CD4-positive, alpha-beta T cell (primary cell): ENCODE data around the gene PPAT. TPM values are rescaled to one million over a fixed set of nuclear protein-coding genes. Genes with fewer than 3 reads are reported as not detected.

Source experiments
- ATAC-seq: fragments of 200-7000 bp; cut with Tn5 transposase; one replicate; pipeline ENCODE4 v1.10.0; 2022; ENCODE audit warnings: mild to moderate bottlenecking; ENCODE audit not compliant: poor library complexity
- CTCF ChIA-PET: fragments of 350-600 bp; sonication (Branson Sonifier 250); formaldehyde crosslinking; loops from one replicate; lab custom pipeline; 2021; ENCODE audit warnings: antibody characterized with exemption, inconsistent platforms; lab: Charles Lee
- POLR2A ChIA-PET: fragments of 350-600 bp; sonication (Branson Sonifier 250); formaldehyde crosslinking; loops from one replicate; lab custom pipeline; 2021; ENCODE audit warnings: antibody characterized with exemption, inconsistent platforms; lab: Charles Lee
- DNase-seq, 14 experiments: peaks; one replicate each; pipeline ENCODE4 v3.0.0-alpha.2; 2013 to 2020; ENCODE audit warnings: mixed read lengths in 2 of 14
- H3K27ac ChIP-seq, 2 donors: one replicate each; pipeline versions ENCODE4 v1.5.1 to v1.7.0; 2013; ENCODE audit warnings: low read length in 2 of 2, low read depth in 1 of 2, mild to moderate bottlenecking in 1 of 2
- H3K27me3 ChIP-seq, 2 experiments: 1 replicate in 1 of 2; 2 replicates in 1 of 2; pipeline versions ENCODE4 v1.6.1 to v1.7.0; 2013; ENCODE audit warnings: low read length in 2 of 2, control low read depth in 1 of 2, mild to moderate bottlenecking in 1 of 2, moderate library complexity in 1 of 2; ENCODE audit not compliant: insufficient read depth in 2 of 2, control insufficient read depth in 1 of 2
- H3K36me3 ChIP-seq: one replicate; pipeline ENCODE4 v1.6.1; 2013; ENCODE audit warnings: low read length, control low read depth; ENCODE audit not compliant: insufficient read depth
- H3K4me1 ChIP-seq: one replicate; pipeline ENCODE4 v1.6.1; 2013; ENCODE audit warnings: low read length, control low read depth; ENCODE audit not compliant: insufficient read depth
- H3K4me3 ChIP-seq: one replicate; pipeline ENCODE4 v1.5.1; 2013; ENCODE audit warnings: mild to moderate bottlenecking, low read length, moderate library complexity
- H3K9me3 ChIP-seq, 2 experiments: 1 replicate in 1 of 2; 2 replicates in 1 of 2; pipeline versions ENCODE4 v1.6.1 to v1.7.0; 2013; ENCODE audit warnings: low read length in 2 of 2, mild to moderate bottlenecking in 2 of 2, control low read depth in 1 of 2, moderate library complexity in 1 of 2; ENCODE audit not compliant: control insufficient read depth in 1 of 2, insufficient read depth in 1 of 2
- H3K27ac Mint-ChIP-seq: one replicate; pipeline ENCODE4 v1.8.0; 2020; ENCODE audit warnings: mixed read lengths
- H3K27me3 Mint-ChIP-seq: one replicate; pipeline ENCODE4 v1.8.0; 2021; ENCODE audit warnings: mixed read lengths
- H3K36me3 Mint-ChIP-seq: one replicate; pipeline ENCODE4 v1.8.0; 2021; ENCODE audit warnings: low read depth, mixed read lengths
- H3K4me1 Mint-ChIP-seq: one replicate; pipeline ENCODE4 v1.8.0; 2021; ENCODE audit warnings: low read depth, mixed read lengths
- H3K4me3 Mint-ChIP-seq: one replicate; pipeline ENCODE4 v1.8.0; 2020; ENCODE audit warnings: mild to moderate bottlenecking, mixed read lengths
- H3K9me3 Mint-ChIP-seq: one replicate; pipeline ENCODE4 v1.8.0; 2020; ENCODE audit warnings: mixed read lengths
- intact Hi-C, 2 experiments: fragments of 100-400 bp; cut with DNase I in 1 of 2; cut with micrococcal nuclease in 1 of 2; formaldehyde crosslinking; loops; one replicate each; pipeline versions ENCODE4 v1.15.1 to v1.9.0; 2023 to 2025; cut with DNase I, micrococcal nuclease
- total RNA-seq, 174 experiments: library from RNA in 2 of 174; stranded (reverse) in 2 of 174; gene quantifications; one replicate each; pipeline ENCODE4 v1.2.3 and lab custom pipeline; 2021 to 2026
- TF ChIP-seq, protein P1 (sequence below): fragments of 200-600 bp; IDR thresholded peaks from one replicate; pipeline ENCODE4 v1.8.0; 2022; ENCODE audit warnings: antibody characterized with exemption, mild to moderate bottlenecking

Gene PPAT
- total RNA-seq, 2 experiments from 2014 or later, result 4.7 to 6.3 TPM

DNA sequence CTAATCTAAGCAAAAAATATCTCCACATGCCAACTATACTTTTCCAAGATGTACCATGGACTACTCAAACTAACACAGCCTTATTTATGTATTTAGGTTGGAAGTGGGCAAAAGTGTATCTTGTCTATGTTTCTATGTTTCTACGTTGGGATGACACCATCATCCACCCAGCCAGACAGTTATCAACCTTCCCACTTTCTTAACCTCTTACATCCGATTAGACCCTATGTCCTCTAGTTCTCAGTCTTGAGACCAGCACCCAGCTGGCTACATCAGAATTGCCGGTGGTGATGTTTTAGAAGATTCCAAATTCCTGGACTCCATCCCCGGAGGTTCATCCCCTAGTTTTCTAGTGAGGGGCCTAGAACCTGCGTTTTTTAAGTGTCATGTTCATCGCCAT lies 47.1 kb downstream of the PPAT start:
- intact Hi-C loops, result loop anchor here (5.0 to 10.0 kb wide), 4 partner anchors 79 to 589 kb away; partner anchors contain the start of genes REST (in 2 of the 2), NOA1 (in 1 of the 2), POLR2B (in 1 of the 2) and SRP72 (in 1 of the 2)
- H3K9me3 ChIP-seq, result no peaks in the 10 kb centered on the region
- CTCF ChIA-PET, result interaction anchor here (2.9 kb wide), 1 partner anchor 48 kb away, joined by 12 read pairs; the partner anchor contains the start of genes PAICS and PPAT
- H3K27ac Mint-ChIP-seq, result peak overlapping the region; percentile 99
- H3K4me3 ChIP-seq, result peak overlapping the region; percentile 97
- peak overlapping the region; percentile 93 for H3K4me3 Mint-ChIP-seq
- POLR2A ChIA-PET, result interaction anchor here (1.0 to 3.4 kb wide), 8 partner anchors 8 to 589 kb away, joined by 3 to 146 read pairs (median 20); partner anchors contain the start of genes NOA1, PAICS, POLR2B and PPAT
- peaks cover 17% of the 10 kb centered on the region for H3K4me1 ChIP-seq
- H3K4me1 Mint-ChIP-seq, result peaks cover 46% of the 10 kb centered on the region
- DNase-seq (peak in 1 of 14 experiments; percentile 15), ATAC-seq (no peak)
- H3K27me3 ChIP-seq, result no peaks in the 10 kb centered on the region
- TF ChIP-seq, protein P1, sequence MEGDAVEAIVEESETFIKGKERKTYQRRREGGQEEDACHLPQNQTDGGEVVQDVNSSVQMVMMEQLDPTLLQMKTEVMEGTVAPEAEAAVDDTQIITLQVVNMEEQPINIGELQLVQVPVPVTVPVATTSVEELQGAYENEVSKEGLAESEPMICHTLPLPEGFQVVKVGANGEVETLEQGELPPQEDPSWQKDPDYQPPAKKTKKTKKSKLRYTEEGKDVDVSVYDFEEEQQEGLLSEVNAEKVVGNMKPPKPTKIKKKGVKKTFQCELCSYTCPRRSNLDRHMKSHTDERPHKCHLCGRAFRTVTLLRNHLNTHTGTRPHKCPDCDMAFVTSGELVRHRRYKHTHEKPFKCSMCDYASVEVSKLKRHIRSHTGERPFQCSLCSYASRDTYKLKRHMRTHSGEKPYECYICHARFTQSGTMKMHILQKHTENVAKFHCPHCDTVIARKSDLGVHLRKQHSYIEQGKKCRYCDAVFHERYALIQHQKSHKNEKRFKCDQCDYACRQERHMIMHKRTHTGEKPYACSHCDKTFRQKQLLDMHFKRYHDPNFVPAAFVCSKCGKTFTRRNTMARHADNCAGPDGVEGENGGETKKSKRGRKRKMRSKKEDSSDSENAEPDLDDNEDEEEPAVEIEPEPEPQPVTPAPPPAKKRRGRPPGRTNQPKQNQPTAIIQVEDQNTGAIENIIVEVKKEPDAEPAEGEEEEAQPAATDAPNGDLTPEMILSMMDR, result no peak
- H3K27me3 Mint-ChIP-seq, result no peaks in the 10 kb centered on the region
- H3K36me3 Mint-ChIP-seq, result peaks cover 12% of the 10 kb centered on the region
- no peaks in the 10 kb centered on the region for H3K9me3 Mint-ChIP-seq
- peak overlapping the region in 1 of 2 donors; percentile 97 for H3K27ac ChIP-seq
- no peaks in the 10 kb centered on the region for H3K36me3 ChIP-seq

DNA sequence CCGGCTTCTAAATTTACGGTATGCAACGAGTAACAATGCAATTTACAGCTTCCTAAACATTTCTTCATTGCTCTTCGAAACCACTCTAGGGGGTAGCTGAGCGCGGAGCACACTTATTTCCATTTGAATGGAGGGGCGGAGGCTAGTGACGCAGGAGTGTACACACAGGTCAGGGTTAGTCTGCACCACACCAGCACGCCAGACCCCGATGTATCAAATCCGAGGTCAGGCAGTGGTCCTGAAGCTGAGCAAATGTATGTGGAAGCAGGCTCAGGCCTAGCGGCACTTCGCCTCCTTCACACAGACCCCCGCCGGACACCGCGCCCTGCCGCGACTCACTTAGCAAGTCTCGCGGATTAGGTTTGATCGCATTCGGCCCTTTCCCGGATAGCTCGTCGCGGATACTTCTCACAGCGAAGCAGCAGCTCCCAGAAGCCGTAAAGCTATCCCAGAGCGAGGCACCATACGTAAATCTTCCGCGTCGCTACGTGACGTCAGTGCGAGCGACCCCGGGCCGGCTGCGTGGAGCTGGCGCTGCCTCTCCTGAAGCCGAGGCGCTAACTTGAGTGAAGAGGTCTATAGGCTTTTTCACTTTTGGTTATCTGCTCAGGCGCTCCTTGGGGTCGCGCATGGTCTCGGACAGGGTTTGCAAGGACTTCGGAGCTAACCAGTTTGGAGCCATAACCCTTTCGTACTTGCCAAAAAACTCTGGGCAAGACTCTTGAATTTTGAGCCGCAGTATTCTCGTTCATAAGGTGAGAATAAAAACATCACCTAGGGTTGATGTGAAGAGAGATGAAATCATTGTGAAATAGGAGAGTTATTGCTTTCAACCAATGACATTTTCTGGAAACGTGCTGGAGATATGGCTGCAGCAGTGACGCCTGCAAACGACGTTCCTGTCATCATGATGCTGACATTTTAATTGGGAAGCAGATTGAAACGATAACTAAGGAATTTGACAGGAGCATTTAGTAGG lies 48.1 kb downstream of the PPAT start, which contains the start of gene AASDH:
Gene AASDH (minus strand): TSS at position 469 of the 979 bp plus-strand sequence. CDS start 3,192 bp downstream, outside the sequence.
- intact Hi-C loops, result loop anchor here (1.0 to 10.0 kb wide), 8 partner anchors 48 to 590 kb away; partner anchors contain the start of genes NOA1 (in 2 of the 2), REST (in 2 of the 2), CEP135 (in 1 of the 2) and PAICS (in 1 of the 2)

More for the DNA sequence above, 48.1 kb downstream of the PPAT start, which contains the start of gene AASDH:
- Histone ChIP-seq H3K4me1 (peaks cover 17% of the 10 kb centered on the region), H3K9me3 (no peaks in the 10 kb centered on the region), H3K27me3 (no peaks in the 10 kb centered on the region), H3K4me3 (peak within 1 kb of the TSS; percentile 97), H3K27ac (peak within 1 kb of the TSS; percentile 91 to 97), H3K36me3 (no peaks in the 10 kb centered on the region)
- peak within 1 kb of the TSS; percentile 93 for H3K4me3 Mint-ChIP-seq
- TF ChIP-seq, protein P1, result no peak
- H3K27ac Mint-ChIP-seq, result peak within 1 kb of the TSS; percentile 99
- peaks cover 46% of the 10 kb centered on the region for H3K4me1 Mint-ChIP-seq
- no peaks in the 10 kb centered on the region for H3K9me3 Mint-ChIP-seq
- H3K36me3 Mint-ChIP-seq, result peaks cover 14% of the 10 kb centered on the region
- ChIA-PET CTCF (interaction anchor here (0.5 to 2.9 kb wide), 7 partner anchors 16 to 592 kb away, joined by 3 to 12 read pairs (median 3); partner anchors contain the start of genes CEP135, PAICS, PPAT and SRP72), POLR2A (interaction anchor here (0.5 to 3.4 kb wide), 28 partner anchors 9 to 1445 kb away, joined by 3 to 146 read pairs (median 5); partner anchors contain the start of genes CEP135, EXOC1, NOA1 and PAICS)
- DNase-seq (peak; percentile 85 to 99 (median 96)), ATAC-seq (peak; percentile 86)
- H3K27me3 Mint-ChIP-seq, result no peaks in the 10 kb centered on the region
